Activated naive CD4-positive, alpha-beta T cell (primary cell): ENCODE data around the gene KRT7.

Source experiments
- DNase-seq, 4 experiments: peaks; one replicate each; lab custom pipeline; 2025; lab: John Stamatoyannopoulos, UW

Gene KRT7

DNA sequence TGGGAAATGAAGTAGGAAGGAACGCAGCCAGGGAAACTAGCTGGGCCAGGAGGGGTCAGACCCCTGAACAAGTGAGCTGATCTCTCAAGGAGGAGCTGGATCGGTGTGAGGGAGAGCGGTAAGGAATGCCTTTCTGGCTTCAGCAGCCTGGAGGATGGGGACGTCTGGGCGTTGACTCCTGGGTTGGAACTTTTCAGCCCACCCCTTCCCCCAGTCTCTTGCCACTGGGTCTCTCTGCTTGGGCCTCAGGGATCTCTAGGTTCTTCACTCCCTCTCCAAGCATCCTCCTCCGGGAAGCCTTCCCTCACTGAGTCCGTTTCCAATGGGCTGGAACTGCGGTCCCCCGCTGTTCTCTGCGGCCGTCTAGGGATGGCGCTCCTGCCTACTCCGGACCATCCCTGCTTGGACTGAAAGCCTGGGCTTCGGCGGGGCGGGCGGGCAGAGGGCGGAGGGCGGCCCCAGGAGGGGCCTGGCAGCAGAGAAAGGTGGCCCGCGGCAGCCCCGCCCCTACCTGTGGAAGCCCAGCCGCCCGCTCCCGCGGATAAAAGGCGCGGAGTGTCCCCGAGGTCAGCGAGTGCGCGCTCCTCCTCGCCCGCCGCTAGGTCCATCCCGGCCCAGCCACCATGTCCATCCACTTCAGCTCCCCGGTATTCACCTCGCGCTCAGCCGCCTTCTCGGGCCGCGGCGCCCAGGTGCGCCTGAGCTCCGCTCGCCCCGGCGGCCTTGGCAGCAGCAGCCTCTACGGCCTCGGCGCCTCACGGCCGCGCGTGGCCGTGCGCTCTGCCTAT is at the start of gene KRT7:
Gene KRT7, plus strand, starts transcription at position 570 of the 788 bp plus-strand sequence. Its CDS starts 54 bp downstream, at position 624.
- DNase-seq, result no peak

DNA sequence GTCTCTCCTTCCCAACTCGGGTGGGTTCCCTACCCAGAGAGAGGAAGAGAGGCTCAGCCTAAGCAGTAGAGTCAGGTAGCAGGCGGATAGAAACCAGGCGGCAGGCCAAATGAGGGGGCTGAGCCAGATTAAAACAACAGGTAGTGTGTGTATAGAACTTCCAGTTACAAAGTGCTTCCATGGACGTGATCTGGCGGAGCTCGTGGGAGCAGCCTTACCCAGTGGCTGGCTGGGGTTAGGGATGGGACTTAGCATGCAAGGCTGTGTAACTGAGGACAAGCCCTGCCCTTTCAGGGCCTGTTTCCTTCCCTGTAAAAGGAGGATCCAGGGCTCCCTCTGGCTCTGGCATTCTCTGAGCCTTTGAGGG is 49.5 kb upstream of the KRT7 start:
- no peak for DNase-seq

DNA sequence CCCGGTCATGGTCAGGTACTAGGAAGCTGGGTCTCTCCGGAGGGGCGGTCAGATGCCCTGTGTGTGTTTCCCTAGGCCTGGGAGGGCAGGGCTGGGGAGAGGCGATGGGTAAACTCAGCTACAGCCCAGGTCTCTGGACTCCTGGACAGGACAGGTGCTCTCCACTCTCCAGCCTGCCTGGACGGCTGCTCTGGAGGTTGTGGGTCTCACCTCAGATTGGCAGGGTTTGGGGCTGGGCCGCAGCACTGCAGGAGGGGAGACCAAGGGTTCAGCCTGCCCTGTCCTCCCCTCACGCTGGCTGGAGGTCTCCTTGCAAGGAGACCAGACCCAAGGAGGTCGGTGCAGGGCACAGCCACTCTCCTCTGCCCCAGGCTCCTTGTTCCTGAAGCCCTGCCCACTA is 49.1 kb upstream of the KRT7 start:
- no peak for DNase-seq

DNA sequence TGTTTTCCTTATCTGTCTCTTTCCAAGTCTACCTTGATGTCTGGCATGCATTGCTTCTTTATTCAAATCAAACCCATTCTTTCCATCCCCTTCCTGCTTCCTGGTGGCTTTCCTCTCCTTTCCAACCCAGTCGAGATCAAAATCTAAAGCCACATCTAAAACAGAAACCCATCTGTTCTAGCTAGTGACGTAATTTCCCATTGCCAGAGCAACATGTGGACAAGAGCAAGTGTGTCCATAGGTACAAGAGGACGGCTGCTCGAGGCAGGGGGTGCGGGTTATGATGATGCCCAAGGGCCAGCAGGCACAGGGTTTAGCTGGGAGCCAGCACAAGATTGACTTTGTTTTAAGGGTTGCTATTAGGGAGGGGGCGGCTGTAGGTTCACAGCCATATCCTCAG is 48.2 kb upstream of the KRT7 start:
- no peak for DNase-seq

DNA sequence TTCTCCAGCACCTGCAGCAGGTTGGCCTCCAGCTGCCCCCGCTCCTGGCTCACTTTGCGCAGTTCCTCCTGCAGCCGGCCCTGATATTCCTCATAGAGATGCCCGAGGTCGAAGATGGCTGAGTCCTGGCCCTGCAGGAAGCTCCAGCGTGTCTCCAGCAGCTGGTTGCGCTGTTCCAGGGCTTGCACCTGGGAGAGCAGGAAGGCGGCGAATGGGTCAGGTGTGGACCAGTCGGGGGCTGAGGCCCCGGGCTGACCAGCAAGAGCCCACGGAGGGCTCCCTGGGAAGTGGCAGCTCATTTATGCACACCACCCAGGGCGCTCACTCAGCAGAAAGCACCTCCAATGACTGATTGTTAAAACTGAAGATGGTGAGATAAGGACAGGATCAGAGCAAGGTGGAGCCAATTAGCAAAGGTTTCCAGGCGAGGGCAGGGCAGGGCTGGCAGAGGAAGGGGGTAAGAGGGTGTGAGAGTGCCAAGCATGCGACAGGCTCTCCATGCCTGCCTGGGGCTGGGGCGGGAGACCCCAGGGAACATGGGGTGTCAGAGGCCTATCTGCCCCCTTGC is 47.6 kb upstream of the KRT7 start:
- DNase-seq, result no peak

DNA sequence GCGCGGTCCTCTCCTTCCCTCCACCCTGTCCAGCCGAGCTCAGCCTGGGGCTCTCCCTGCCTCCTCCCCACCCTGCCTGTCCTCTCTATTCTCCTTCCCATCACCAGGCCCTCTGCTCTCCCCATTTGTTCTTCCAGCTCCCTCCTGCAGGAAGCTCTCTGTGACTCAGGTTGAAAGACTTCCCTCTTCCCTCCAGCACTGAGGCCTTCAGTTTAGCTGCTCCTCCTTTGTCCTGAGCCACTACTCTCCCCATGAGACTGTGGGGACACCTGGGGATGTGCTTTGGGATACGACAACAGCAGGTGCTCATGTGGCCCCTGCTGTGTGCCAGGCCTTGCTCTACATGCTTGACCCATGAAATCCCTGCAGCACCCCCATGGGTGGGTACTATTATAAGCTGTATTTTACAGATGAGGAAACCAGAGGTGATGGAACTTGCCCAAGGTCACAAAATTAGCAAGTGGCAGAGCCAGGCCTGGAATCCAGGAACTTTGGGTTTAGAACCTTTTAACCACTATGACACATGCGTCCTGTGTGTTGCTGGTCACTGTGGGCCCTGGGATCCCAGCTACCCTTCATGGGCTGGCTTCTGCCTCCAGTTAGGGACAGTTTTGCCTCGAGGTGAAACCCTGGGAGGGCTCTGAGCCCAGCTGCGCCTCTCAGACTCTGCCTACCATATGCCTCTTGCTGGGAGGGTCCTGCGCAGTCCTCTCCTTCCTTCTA is 46.8 kb upstream of the KRT7 start:
- no peak for DNase-seq

DNA sequence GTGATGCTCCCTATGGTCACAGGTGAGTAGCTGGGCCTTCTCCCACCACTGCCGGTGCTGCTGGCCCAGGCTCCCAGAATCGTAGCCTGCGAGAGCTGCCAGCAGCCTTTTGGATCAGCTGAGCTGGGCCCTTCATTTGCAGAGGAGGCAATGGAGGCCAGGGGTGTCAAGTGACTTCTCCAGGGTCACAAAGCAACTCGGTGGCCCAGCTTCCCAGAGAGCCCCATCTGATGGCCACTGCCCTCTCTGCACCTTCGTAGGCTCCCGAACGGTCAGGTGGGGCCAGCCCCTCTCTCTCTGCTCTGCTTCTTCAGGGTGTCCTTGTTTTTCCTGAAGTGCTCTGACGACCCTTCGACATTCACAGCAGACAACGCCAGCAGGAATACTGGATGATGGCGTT is 45.8 kb upstream of the KRT7 start:
- no peak for DNase-seq

DNA sequence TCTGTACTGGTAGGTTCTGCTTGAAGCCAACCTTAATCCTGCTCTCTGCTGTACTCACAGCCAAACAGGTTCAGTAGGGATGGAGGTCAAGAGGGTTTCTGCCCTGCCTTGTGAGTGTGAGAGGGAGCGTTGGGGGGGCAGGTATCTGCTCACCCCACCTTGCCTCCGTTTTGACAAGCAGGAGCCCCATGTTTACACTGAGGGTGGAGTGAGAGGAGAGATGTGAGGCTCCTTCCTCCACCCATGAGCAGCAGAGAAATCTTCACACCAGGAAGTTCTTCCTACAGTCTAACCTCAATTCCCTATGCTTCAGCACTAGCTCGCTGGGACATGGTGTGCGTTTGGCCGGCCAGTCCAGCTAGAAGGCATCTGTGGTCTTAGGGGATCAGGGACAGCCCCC is 45.4 kb upstream of the KRT7 start:
- DNase-seq, result no peak

DNA sequence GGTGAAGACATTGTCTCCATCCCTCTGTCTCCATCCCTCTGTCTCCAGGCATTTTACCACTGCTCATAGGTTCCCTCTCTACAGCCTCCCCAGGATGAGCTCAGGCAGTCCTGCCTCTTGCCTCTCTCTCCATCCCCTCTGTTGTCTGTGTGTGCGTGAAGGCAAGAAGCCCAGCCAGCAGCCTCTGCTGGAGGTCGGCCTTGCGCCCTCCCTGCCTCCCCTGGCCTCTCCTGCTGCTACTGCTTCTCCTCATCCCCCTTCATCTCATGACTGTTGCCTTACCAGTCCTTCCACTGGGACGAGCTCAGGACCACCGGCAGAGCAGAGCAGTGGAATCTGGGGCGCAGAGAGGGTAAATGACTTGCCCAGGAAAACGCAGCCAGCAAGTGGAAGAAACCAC is 44.4 kb upstream of the KRT7 start:
- DNase-seq, result no peak

DNA sequence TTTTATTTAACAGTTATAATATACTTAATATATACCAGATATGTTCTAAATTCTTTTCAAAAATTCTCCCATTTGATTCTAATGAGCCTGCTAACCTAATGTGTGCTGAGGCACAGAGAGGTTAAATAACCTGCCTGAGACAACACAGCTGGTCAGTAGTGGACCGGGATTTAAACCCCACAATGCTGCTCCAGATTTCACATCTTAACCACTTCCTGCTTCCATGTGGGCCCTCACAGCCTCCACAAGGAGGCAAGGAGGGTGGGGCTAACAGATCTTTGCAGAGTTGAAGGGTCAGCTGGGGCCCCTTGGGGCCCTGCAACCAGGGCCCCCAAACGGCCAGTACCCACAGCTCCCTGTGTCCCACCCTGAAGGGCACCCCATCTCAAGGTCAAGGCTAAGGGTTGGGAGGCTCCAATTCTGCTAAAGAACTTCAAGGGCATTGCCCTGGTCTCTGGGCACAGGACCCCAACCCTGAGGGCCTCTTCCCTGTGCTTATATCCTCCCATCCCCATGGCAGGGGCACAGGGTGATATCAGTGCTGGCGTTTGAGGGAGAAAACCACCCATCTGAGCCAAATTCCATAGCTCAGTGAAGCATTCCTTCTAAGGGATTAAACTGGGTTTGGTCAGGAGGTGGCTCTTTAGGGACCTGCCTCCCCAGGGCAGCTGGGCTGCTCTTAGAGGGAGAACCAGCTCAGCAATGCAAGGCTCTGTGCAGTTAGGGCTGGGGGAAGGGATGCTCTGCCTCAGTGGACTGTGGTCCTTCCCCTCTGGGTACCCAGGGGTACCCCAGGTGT is 43.5 kb upstream of the KRT7 start:
- DNase-seq, result no peak

DNA sequence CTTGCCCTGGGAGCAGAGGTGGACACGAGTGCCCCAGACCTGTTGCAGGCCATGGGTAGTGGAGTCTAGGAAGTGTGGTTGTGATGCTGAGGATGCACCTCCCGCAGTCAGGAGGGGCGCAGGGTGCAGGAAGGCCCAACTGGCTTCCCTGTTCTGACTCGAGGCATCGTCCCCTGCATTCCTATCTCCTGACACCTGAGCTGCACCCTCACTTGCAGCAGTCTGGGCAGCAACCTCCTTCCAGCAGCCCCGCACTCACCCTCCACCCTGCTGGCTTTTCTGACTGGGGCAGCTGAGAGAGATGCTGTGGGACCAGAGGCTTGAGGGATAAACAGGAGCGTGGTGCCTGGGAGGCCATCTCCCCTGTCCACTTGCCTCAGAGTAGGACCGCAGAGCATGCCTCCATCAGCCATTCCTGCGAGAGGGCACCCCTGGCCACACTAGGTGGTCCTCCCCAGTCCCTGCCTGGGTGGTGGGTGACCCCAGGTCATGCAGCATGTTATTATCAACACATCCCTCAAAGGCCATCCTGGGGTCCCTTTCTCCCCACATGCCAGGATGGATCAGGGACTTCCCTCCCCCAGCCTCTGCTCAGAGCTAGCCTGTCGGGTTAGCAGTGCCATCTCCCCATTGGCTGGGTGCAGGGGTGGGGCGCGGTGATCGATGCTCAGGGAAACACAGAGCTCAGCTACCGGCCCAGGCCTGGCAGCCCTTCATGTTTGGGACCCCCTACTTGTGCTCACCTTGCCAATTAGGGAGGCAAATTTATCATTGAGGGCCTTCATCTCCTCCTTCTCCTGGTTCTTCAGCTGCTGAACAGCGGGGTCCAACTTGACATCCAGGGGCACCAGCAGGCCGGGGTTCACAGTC is 41.9 kb upstream of the KRT7 start:
- DNase-seq, result no peak

DNA sequence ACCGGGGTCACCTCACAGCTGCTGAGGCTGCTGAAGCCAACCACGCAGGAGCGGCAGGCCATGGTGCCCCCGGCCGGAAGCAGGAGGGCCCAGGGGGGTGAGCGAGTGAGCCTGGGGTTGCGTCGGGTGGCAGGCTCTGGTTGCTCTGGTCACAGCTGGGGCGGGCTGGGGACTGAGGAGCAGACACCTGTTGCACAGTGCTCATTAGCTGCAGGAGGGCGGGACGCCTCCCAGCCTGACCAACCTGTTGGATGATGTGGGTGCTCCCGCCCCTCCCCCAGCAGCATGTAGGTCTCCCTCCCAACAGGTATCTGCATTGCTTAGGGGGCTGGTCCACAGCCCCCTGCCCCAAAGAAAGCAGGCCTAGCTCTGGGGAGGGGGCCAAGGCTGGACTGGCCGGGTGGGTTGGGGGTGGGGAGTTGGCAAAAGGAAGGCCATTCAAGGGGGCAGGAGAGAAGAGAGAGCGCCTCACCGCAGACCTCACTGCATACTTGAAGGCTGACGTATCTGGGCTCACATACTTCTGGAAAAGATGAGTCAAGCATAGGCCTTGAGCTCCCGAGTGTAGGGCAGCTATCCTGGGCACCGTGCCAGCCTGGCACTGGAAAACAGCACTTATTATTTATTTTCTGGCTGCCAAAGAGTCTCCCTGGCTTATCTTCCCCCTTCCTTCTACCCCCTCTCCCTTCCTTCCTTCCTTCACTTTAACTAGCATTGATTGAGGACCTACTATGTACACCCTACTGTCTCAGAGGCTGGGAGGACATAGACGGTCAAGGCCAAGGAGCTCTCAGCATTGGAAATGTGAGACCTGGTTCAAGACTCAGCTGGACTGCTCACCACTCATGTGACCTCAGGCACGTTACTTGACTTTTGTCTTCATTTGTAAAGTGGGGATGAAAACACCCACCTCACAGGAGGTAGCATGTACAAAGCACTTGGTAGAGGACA is 40.9 kb upstream of the KRT7 start, which contains the start of gene KRT80:
Gene KRT80, minus strand, starts transcription at position 174 of the 951 bp plus-strand sequence. Its CDS starts 112 bp downstream, at position 62.
- no peak for DNase-seq

DNA sequence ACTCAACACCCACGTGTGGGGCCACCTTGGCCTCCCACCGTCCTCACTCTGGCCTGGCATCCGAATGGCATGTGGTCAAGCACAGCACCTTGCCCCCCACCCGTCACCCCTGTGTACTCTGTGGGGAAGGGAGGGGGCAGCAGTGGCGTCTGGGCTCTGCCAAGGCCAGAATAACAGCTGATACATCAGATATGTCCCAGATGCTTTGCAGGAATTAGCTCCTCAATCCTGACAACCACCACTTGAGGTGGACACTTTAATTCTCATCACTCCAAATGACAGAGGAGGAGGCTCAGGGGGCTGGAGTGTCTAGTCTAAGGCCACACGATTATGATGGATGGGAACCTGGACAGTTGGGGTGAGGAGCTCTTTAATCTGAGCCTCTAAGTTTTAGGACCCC is 39.5 kb upstream of the KRT7 start:
- no peak for DNase-seq

DNA sequence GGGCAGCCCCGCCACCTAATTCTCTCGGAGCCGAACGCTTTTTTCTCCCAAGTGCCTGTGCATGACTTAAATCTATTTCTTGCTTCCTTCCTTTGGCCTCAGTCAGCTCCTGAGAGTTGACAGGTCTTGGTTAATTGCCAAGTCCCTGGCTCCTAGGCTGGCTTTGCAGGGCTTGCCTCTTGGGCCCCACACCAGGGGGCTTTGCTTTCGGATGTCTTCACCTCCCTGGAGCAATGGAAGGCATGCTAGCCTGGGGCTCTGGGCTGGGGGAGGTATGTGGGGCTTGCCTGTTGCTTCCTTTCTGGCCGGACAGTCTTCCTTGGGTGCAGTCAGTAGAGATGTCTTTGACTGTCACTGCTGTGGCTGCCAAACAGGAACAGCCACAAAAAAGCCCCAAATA is 39.1 kb upstream of the KRT7 start:
- no peak for DNase-seq

DNA sequence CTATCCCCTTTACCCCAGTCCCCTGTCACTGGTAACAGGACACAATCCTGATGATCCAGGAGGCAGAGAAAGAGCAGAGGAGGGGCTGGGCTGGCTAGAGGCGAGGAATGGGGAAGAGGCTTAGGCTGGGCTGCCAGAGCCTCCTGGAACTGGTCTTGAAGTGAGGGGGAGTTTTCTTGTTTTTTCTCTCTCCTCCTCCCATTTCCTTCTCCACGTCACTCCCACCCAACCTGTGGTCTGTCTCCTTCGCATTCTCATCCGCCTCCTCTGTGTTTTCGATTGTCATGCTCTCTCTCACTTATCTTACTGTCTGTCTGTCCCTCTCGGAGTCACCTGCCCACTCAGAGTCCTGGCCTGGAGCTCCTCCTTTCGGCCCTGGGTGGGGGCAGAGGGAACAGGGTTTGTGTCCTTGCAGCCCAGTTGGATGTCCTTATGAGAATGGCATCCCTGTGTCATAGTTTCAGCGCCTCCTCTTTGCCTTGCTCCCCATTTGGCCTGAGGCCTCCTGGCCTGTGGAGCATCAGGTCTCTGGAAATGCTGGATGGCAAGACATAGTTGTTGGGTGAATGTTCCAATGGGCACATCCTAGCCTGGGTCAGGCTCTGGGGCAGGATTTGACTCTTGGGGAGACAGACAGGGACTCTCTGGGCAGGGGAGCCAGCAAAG is 37.8 kb upstream of the KRT7 start:
- no peak for DNase-seq

DNA sequence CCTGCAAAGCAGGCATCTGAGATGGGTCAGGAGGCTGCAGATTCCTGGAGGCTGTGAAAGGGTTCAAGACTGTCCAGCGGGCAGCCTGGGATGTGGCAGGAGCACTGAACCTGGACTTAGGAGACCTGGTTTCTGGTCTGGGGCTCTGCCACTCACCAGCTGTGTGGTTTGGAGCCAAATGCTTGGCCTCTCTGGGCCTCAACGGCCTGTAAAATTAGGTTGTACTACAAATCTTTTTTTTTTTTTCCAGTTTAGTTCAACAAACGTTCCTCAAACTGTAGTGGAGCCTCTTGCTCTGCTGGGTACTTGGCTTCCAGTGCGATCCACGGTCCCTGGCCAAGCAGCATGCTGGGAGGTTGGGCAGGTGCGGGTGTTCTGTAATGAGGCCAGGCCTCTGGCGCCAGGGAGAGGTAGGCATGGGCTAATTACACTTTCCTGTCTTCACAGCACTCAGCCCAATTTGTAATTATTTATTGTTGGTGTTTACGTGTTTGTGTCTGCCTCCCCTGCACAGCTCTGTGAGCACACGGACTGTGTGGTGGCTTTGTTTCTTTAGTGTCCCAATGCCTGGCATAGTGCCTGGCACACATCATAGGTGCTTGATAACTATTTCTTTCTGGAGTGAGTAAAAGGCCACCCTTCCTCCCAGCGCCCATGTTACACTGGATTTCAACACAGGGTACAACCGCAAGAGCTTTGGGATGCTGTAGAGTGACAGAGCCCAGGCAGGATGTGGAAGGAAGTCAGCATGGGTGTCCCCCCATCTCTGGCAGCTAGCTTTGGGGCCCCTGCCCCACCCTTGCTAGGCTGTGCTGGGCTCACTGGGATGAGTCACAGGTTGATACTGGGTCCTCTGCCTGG is 35.4 kb upstream of the KRT7 start:
- no peak for DNase-seq

DNA sequence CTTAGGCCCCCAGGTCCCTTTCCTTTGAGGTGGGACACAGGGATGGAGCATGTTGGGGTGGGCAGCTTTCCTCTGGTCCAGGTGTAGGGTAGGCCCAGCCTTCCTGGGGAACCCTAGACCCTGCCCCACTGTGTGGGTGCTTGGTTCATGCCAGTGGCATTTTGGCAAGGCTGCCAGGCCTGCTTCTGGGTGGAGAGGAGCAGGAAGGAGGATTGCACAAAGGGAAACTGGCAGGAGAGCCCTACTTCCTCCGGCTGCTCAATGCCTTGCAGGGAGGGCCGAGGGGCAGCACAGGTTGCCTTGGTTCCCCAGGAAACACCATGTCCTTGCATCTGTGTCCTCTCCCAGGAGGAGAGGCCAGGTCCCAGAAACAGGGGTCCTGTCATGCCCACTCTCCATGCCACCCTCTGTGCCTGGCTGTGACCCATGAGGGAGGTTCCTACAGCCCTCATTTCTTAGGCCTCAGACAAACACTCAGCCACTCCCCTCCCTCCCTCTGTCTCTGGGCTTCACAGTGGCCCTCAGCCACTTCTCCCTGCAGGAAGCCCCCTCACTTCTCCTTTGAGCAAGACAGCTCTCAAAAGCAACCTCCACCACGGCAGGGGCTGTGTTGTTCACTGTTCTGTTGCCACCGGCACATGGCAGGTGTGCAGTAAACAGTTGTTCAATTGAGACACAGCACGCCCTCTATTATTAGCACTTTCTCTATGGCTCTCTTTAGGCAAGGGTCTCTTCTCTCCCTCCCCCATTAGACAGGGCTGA is 34.4 kb upstream of the KRT7 start:
- DNase-seq, result no peak
